ENCODE measurements around the gene MRPL33. TPM values are rescaled to one million over a fixed set of nuclear protein-coding genes. Genes with fewer than 3 reads are reported as not detected.
"Not testable (repeated sequence)": the region's sequence is repeated elsewhere in the genome, so short reads cannot be mapped to it uniquely, and the experiment has no call there.

Gene MRPL33
- total RNA-seq, 1 donor = 105 TPM

DNA sequence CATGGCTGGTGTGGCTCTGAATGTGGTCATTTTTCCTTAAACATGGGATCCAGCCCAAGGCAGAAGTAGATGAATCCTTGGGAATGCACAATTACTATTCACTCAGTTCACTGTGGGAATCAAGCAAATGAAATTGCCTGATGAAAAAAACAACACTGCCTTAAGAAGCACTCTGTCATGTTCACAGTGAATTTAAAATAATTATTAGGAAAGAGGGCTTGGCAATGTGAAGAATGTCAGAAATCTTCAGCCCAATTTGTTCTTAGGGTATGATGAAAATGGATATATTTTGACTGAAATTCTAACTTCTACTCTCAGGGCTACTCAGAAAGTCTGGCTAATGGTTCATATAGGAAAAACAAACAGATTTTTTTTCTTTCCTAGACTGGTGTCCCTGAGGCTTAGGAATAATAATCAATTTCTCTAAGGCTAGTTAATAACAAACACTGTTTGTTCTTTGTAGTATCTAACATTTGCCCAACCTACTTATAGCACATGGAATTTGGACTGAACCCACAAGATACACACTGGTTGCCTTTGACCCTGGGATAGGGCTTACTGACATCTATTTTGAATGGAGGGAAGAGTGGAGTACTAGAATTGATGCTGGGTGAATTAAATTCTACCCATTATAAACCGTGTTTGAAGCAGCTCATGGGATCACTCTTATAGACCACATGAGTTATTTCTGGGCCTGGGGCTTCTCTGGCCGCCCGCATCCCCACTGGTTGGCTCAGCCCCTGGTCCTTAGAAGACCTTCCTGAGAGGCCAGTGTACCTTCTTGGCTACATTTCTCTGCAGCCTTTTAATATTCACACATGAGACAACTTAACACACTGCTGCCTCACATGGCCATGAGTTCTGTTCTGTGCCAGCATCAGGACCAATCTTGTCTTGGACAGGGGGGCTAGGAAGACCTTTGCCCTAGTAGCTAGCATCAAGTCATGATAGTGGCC lies 8.3 kb upstream of the MRPL33 start:
- no peaks in the 10 kb centered on the region for H3K79me2 ChIP-seq (ENCODE audit: insufficient read depth, low read length)
- H3K4me2 ChIP-seq (ENCODE audit: insufficient read depth, low read length) = no peak overlapping the region
- H3K4me1 ChIP-seq (ENCODE audit: insufficient read depth, low read length) = peaks cover 30% of the 10 kb centered on the region
- H3K4me3 ChIP-seq (ENCODE audit: insufficient read depth, low read length) = no peak overlapping the region
- DNase-seq (ENCODE audit: insufficient read length, low spot score, missing footprints) = no peak
- H2AFZ ChIP-seq (ENCODE audit: low read length) = no peak overlapping the region
- H3K9me3 ChIP-seq (ENCODE audit: low read depth, low read length) = no peaks in the 10 kb centered on the region
- no peaks in the 10 kb centered on the region for H4K20me1 ChIP-seq (ENCODE audit: insufficient read depth, low read length)
- TF ChIP-seq, protein P1, sequence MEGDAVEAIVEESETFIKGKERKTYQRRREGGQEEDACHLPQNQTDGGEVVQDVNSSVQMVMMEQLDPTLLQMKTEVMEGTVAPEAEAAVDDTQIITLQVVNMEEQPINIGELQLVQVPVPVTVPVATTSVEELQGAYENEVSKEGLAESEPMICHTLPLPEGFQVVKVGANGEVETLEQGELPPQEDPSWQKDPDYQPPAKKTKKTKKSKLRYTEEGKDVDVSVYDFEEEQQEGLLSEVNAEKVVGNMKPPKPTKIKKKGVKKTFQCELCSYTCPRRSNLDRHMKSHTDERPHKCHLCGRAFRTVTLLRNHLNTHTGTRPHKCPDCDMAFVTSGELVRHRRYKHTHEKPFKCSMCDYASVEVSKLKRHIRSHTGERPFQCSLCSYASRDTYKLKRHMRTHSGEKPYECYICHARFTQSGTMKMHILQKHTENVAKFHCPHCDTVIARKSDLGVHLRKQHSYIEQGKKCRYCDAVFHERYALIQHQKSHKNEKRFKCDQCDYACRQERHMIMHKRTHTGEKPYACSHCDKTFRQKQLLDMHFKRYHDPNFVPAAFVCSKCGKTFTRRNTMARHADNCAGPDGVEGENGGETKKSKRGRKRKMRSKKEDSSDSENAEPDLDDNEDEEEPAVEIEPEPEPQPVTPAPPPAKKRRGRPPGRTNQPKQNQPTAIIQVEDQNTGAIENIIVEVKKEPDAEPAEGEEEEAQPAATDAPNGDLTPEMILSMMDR (IDR thresholded peaks at IDR 0.05; ENCODE audit: extremely low read depth, low read depth, low read length) = no peak
- no peaks in the 10 kb centered on the region for H3K36me3 ChIP-seq (ENCODE audit: insufficient read depth, low read length)
- H3K27me3 ChIP-seq (ENCODE audit: insufficient read depth, low read length) = no peaks in the 10 kb centered on the region
- H3K27ac ChIP-seq (ENCODE audit: low read depth, low read length) = peak overlapping the region; percentile 57

DNA sequence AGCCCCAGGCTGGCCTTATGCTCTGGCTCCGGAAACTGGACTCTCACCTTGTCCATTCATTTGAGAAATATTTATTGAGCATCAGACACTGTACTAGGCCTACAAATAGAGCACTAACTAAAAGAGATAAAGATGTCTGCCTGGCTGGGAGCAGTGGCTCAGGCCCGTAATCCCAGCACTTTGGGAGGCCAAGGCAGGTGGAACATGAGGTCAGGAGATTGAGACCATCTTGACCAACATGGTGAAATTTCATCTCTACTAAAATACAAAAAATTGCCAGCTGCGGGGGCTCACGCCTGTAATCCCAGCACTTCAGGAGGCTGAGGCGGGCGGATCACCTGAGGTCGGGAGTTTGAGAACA lies 7.6 kb upstream of the MRPL33 start:
- Histone ChIP-seq H3K36me3 (ENCODE audit: insufficient read depth, low read length) (no peaks in the 10 kb centered on the region), H3K4me3 (ENCODE audit: insufficient read depth, low read length) (no peak overlapping the region), H4K20me1 (ENCODE audit: insufficient read depth, low read length) (no peaks in the 10 kb centered on the region), H3K27ac (ENCODE audit: low read depth, low read length) (no peak overlapping the region), H2AFZ (ENCODE audit: low read length) (no peak overlapping the region), H3K79me2 (ENCODE audit: insufficient read depth, low read length) (no peaks in the 10 kb centered on the region), H3K4me1 (ENCODE audit: insufficient read depth, low read length) (peaks cover 30% of the 10 kb centered on the region), H3K27me3 (ENCODE audit: insufficient read depth, low read length) (no peaks in the 10 kb centered on the region), H3K9me3 (ENCODE audit: low read depth, low read length) (no peaks in the 10 kb centered on the region), H3K4me2 (ENCODE audit: insufficient read depth, low read length) (no peak overlapping the region)
- TF ChIP-seq, protein P1 (IDR thresholded peaks at IDR 0.05; ENCODE audit: extremely low read depth, low read depth, low read length) = no peak
- no peak for DNase-seq (ENCODE audit: insufficient read length, low spot score, missing footprints)

DNA sequence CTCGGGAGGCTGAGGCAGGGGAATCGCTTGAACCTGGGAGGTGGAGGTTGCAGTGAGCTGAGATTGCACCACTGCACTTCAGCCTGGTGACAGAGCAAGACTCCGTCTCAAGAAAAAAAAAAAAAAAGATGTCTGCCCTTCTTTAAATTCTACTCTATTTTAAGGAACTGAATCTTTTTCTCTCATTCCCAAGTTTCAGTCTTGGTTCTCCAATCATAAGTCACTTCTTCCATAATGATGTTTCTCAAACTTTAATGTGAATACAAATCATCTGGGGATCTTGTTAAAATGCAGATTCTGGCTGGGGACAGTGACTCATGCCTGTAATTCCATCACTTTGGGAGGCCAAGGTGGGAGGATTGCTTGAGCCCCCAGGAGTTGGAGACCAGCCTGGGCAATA lies 7.0 kb upstream of the MRPL33 start:
- not testable (repeated sequence) for H3K36me3 ChIP-seq (ENCODE audit: insufficient read depth, low read length); H3K4me3 ChIP-seq (ENCODE audit: insufficient read depth, low read length); H2AFZ ChIP-seq (ENCODE audit: low read length); H4K20me1 ChIP-seq (ENCODE audit: insufficient read depth, low read length); H3K4me2 ChIP-seq (ENCODE audit: insufficient read depth, low read length); DNase-seq (ENCODE audit: insufficient read length, low spot score, missing footprints); H3K27me3 ChIP-seq (ENCODE audit: insufficient read depth, low read length); H3K9me3 ChIP-seq (ENCODE audit: low read depth, low read length); H3K79me2 ChIP-seq (ENCODE audit: insufficient read depth, low read length); H3K27ac ChIP-seq (ENCODE audit: low read depth, low read length)
- peaks cover 30% of the 10 kb centered on the region for H3K4me1 ChIP-seq (ENCODE audit: insufficient read depth, low read length)

DNA sequence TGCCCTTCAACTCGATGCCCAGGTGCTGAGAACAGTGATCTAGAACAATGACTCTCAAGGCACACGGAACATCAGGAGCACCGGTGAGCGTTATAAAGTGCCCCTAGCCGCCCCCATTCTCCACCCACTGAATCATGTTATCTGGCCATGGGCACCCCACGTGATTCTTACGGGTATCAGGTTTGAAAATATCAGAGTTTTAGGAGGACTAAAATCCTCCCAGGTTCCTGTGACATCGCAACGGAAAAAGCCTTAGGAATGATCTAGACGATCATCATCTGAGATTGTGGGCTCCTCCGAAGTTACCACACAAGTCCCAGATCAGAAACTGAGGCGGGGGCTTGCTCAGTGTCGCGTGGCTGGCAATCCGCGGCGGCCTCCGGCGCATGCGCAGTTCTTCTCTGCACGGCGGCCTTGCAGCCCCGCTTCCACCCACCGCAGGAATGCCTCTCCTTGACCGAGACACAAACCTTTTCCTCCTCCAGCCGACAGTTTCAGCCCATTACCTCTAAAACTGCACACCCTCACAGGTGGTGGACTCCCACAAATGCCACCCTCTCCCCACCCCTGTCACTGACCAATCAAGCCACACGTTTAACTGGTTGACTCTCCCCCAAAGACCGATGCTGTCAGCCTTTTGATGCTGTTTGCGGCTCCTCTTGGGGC lies 5.8 kb upstream of the MRPL33 start:
- peaks cover 29% of the 10 kb centered on the region for H3K4me1 ChIP-seq (ENCODE audit: insufficient read depth, low read length)
- no peaks in the 10 kb centered on the region for H4K20me1 ChIP-seq (ENCODE audit: insufficient read depth, low read length)
- no peaks in the 10 kb centered on the region for H3K79me2 ChIP-seq (ENCODE audit: insufficient read depth, low read length)
- H3K27ac ChIP-seq (ENCODE audit: low read depth, low read length) = no peak overlapping the region
- DNase-seq (ENCODE audit: insufficient read length, low spot score, missing footprints) = no peak
- TF ChIP-seq, protein P1 (IDR thresholded peaks at IDR 0.05; ENCODE audit: extremely low read depth, low read depth, low read length) = no peak
- H3K9me3 ChIP-seq (ENCODE audit: low read depth, low read length) = no peaks in the 10 kb centered on the region
- peak overlapping the region; percentile 63 for H3K4me2 ChIP-seq (ENCODE audit: insufficient read depth, low read length)
- H2AFZ ChIP-seq (ENCODE audit: low read length) = peak overlapping the region; percentile 87
- peak overlapping the region; percentile 48 for H3K4me3 ChIP-seq (ENCODE audit: insufficient read depth, low read length)
- no peaks in the 10 kb centered on the region for H3K27me3 ChIP-seq (ENCODE audit: insufficient read depth, low read length)
- no peaks in the 10 kb centered on the region for H3K36me3 ChIP-seq (ENCODE audit: insufficient read depth, low read length)
